GM12878 (cell line): ENCODE measurements around the gene SERPINE2. TPM values are rescaled to one million over a fixed set of nuclear protein-coding genes. Genes with fewer than 3 reads are reported as not detected.

Source experiments
- ATAC-seq: fragments of 200-7000 bp; cut with Tn5 transposase; 3 replicates; pipeline ENCODE4 v1.9.1; 2020; ENCODE audit warnings: mild to moderate bottlenecking, moderate library complexity
- BruUV-seq: library from RNA; stranded (reverse); fragments of 400-500 nt; replicated peaks from 2 replicates; lab custom pipeline; 2021; lab: Mats Ljungman, UMichigan
- CTCF ChIA-PET: fragments of 300-600 bp; sonication (Branson Sonifier 250); formaldehyde crosslinking; extraction: SDS; loops from one replicate; lab custom pipeline; 2021; ENCODE audit warnings: inconsistent platforms; lab: Yijun Ruan, JAX
- POLR2A ChIA-PET: fragments of 350-600 bp; formaldehyde crosslinking; extraction: SDS; loops from one replicate; lab custom pipeline; 2021; ENCODE audit warnings: inconsistent platforms; lab: Charles Lee
- RAD21 ChIA-PET: fragments of 300-600 bp; sonication (Branson Sonifier 250); formaldehyde crosslinking; loops from one replicate; lab custom pipeline; 2023; ENCODE audit warnings: antibody characterized with exemption; ENCODE audit not compliant: unreplicated experiment; lab: Charles Lee
- SMC1A ChIA-PET: fragments of 300-600 bp; sonication (Branson Sonifier 250); formaldehyde crosslinking; loops from one replicate; lab custom pipeline; 2023; ENCODE audit not compliant: unreplicated experiment, uncharacterized antibody; lab: Charles Lee
- DNase-seq: peaks from one replicate; pipeline ENCODE4 v3.0.0-alpha.2; 2011; ENCODE audit warnings: low read depth, low spot score
- FAIRE-seq: peaks from 3 replicates; lab custom pipeline; 2011; peaks lifted over from hg19 to GRCh38; lab: Jason Lieb, UNC
- H2AFZ ChIP-seq: 2 replicates; pipeline ENCODE4 v1.6.0; 2011; ENCODE audit warnings: low read depth, low read length, control low read depth; ENCODE audit not compliant: control insufficient read depth
- H3K27ac ChIP-seq: 2 replicates; pipeline ENCODE4 v1.5.1; 2011; ENCODE audit warnings: control low read depth; ENCODE audit not compliant: control insufficient read depth, insufficient read depth
- H3K27me3 ChIP-seq, 2 experiments: replicated peaks in 1 of 2; 2 replicates each; pipeline versions ENCODE4 v1.6.0 to v1.6.1; 2011; ENCODE audit warnings: low read length in 1 of 2; ENCODE audit not compliant: control insufficient read depth in 2 of 2, insufficient read depth in 2 of 2
- H3K36me3 ChIP-seq, 2 experiments: 2 replicates each; pipeline ENCODE4 v1.5.1; 2011; ENCODE audit warnings: low read length in 1 of 2; ENCODE audit not compliant: control insufficient read depth in 2 of 2, insufficient read depth in 2 of 2
- H3K4me1 ChIP-seq: 2 replicates; pipeline ENCODE4 v1.6.1; 2011; ENCODE audit warnings: mild to moderate bottlenecking, low read length, moderate library complexity, mixed read lengths; ENCODE audit not compliant: control insufficient read depth, insufficient read depth
- H3K4me2 ChIP-seq: 2 replicates; pipeline ENCODE4 v1.6.0; 2011; ENCODE audit warnings: control low read depth; ENCODE audit not compliant: control insufficient read depth, insufficient read depth
- H3K4me3 ChIP-seq: fragments of 200-600 bp; sonication (generic); 2 replicates; pipeline ENCODE4 v1.5.1; 2016
- H3K79me2 ChIP-seq: 2 replicates; pipeline ENCODE4 v1.6.0; 2011; ENCODE audit warnings: low read length; ENCODE audit not compliant: control insufficient read depth, insufficient read depth
- H3K9ac ChIP-seq: 2 replicates; pipeline ENCODE4 v1.8.0; 2011; ENCODE audit warnings: low read length, control low read depth, mixed read lengths; ENCODE audit not compliant: control insufficient read depth, insufficient read depth
- H3K9me3 ChIP-seq: replicated peaks from 3 replicates; pipeline ENCODE4 v1.5.1; 2011; ENCODE audit warnings: mild to moderate bottlenecking, low read length; ENCODE audit not compliant: control insufficient read depth, insufficient read depth
- H4K20me1 ChIP-seq: 2 replicates; pipeline ENCODE4 v1.6.0; 2011; ENCODE audit not compliant: control insufficient read depth, insufficient read depth
- BCL3 ChIP-seq: IDR thresholded peaks from 2 replicates; pipeline ENCODE4 v1.6.1; 2011; ENCODE audit warnings: borderline replicate concordance, low read depth, mild to moderate bottlenecking, moderate library complexity, low read length; ENCODE audit not compliant: insufficient read depth, poor library complexity, severe bottlenecking
- BRCA1 ChIP-seq: IDR thresholded peaks from 2 replicates; pipeline ENCODE4 v1.6.1; 2011; ENCODE audit warnings: low read depth, low read length, improper control_type of control experiment
- CREB1 ChIP-seq: IDR thresholded peaks from 2 replicates; pipeline ENCODE4 v1.6.1; 2012; ENCODE audit warnings: low read depth, mild to moderate bottlenecking, inconsistent platforms
- NFIC ChIP-seq: IDR thresholded peaks from 2 replicates; pipeline ENCODE4 v1.6.1; 2012; ENCODE audit warnings: low read depth, mild to moderate bottlenecking, inconsistent platforms, low read length, moderate library complexity
- NFYA ChIP-seq: IDR thresholded peaks from 2 replicates; pipeline ENCODE4 v1.6.1; 2011; ENCODE audit warnings: low read depth, mild to moderate bottlenecking, low read length, improper control_type of control experiment, borderline replicate concordance
- NKRF ChIP-seq: fragments of 450-650 bp; conservative IDR thresholded peaks from 2 replicates; pipeline ENCODE4 v1.6.1; 2017; ENCODE audit warnings: mild to moderate bottlenecking, moderate library complexity
- PAX5 ChIP-seq: IDR thresholded peaks from 2 replicates; pipeline ENCODE4 v1.6.1; 2011; ENCODE audit warnings: low read depth, low read length, borderline replicate concordance
- PAX8 ChIP-seq: fragments of 450-650 bp; IDR thresholded peaks from 2 replicates; pipeline ENCODE4 v1.6.1; 2017; ENCODE audit warnings: mild to moderate bottlenecking, moderate library complexity
- POU2F2 ChIP-seq: IDR thresholded peaks from 3 replicates; pipeline ENCODE4 v1.6.1; 2011; ENCODE audit warnings: low read depth, mild to moderate bottlenecking, low read length, borderline replicate concordance
- RELA ChIP-seq: fragments of 450-650 bp; IDR thresholded peaks from 2 replicates; pipeline ENCODE4 v1.8.0; 2014; ENCODE audit warnings: borderline replicate concordance; ENCODE audit not compliant: partially characterized antibody
- SMAD5 ChIP-seq: IDR thresholded peaks from 2 replicates; pipeline ENCODE4 v1.6.1; 2016; ENCODE audit warnings: antibody characterized with exemption, low read depth
- SREBF1 ChIP-seq: IDR thresholded peaks from 2 replicates; pipeline ENCODE4 v1.6.1; 2012; ENCODE audit warnings: mild to moderate bottlenecking, low read length
- STAT1 ChIP-seq: fragments of 450-650 bp; conservative IDR thresholded peaks from 2 replicates; pipeline ENCODE4 v1.6.1; 2014; ENCODE audit warnings: antibody characterized with exemption, mild to moderate bottlenecking
- TCF12 ChIP-seq: IDR thresholded peaks from 2 replicates; pipeline ENCODE4 v1.6.1; 2011; ENCODE audit warnings: low read depth, mild to moderate bottlenecking, low read length
- ZNF622 ChIP-seq: fragments of 450-650 bp; IDR thresholded peaks from 2 replicates; pipeline ENCODE4 v1.6.1; 2017; ENCODE audit warnings: mild to moderate bottlenecking, inconsistent platforms
- WGBS: methylation state at CpG from one replicate; pipeline ENCODE4 v1.1.6; 2016; ENCODE audit warnings: low lambda C conversion rate; ENCODE audit not compliant: insufficient replicate concordance, insufficient coverage; ENCODE audit errors: missing lambda C conversion rate; 5-methylcytosine and 5-hydroxymethylcytosine counted together
- in situ Hi-C: fragments of 300-500 bp; cut with MboI; formaldehyde crosslinking; loops from 9 replicates; pipeline ENCODE4 v1.14.3; 2018; ENCODE audit warnings: mixed read lengths
- intact Hi-C: fragments of 100-400 bp; cut with micrococcal nuclease; formaldehyde crosslinking; loops from one replicate; pipeline ENCODE4 v1.14.2; 2022; ENCODE audit not compliant: unreplicated experiment
- polyA plus RNA-seq, 11 experiments: library from polyadenylated mRNA; depleted of rRNA in 4 of 11; unstranded in 6 of 11; stranded (reverse) in 5 of 11; fragments of >200 nt; fragmentation: Nextera tagmentation in 4 of 11; fragmentation: Illumina TruSeq in 1 of 11; extraction: Ambion mirVana in 4 of 11; extraction: Trizol in 1 of 11; gene quantifications; 1 replicate in 1 of 11; 2 replicates in 10 of 11; pipeline versions ENCODE4 v1.2.1 to v1.2.3, GENCODE V29; 2011 to 2016; ENCODE audit warnings: inconsistent platforms in 2 of 11, missing spikeins in 2 of 11, low read depth in 1 of 11
- total RNA-seq, 4 experiments: library from RNA; depleted of rRNA in 3 of 4; stranded (reverse); fragments of >200 nt in 3 of 4; fragmentation: Illumina TruSeq in 1 of 4; extraction: Trizol in 1 of 4; gene quantifications; 2 replicates each; pipeline versions ENCODE4 v1.2.1 to v1.2.3, GENCODE V29; 2013 to 2021

SERPINE2 gene
- total and polyA plus RNA-seq, 10 of the 15 experiments (the other 5 are each of a cell fraction or from before 2014, with no cell fraction given), result 0.18 to 1.7 (median 0.39) TPM

DNA sequence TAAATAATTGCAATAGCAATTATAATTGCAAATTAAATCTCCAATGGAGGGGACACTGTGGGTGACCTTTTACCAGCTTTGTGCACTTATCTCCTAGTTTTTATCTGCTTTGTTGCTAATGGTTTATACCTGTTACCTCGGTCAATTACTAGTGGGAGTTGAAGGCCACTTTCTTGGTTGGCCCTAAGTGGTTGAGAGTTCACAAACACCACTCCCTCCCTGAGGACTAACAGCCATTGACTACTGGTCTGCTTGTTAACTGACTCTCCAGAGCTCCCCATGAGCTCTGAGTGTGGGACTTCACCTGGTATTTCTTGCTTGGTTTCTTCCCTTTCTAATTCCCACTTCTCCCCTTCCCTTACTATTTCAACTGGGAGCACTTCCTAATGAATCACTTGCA, 27.2 kb downstream of the SERPINE2 start:
- H3K4me2 ChIP-seq, result no peak overlapping the region
- SMC1A ChIA-PET, result no interaction called here
- in situ Hi-C loops (no loop called here), intact Hi-C loops (no loop called here)
- FAIRE-seq, result no peak
- TF ChIP-seq STAT1 (no peak), RELA (no peak), CREB1 (no peak), TCF12 (no peak), NFIC (no peak), POU2F2 (no peak), PAX5 (no peak)
- TF ChIP-seq, all 136 proteins: peak for 0
- DNase-seq, result no peak
- Histone ChIP-seq H3K9ac (no peak overlapping the region), H4K20me1 (no peaks in the 10 kb centered on the region), H3K27me3 (peaks cover 0 to 4% of the 10 kb centered on the region in 2 experiments; a peak in 2 of 4 replicates), H3K79me2 (no peaks in the 10 kb centered on the region), H2AFZ (no peak overlapping the region), H3K4me1 (no peaks in the 10 kb centered on the region), H3K9me3 (no peaks in the 10 kb centered on the region), H3K36me3 (no peaks in the 10 kb centered on the region), H3K4me3 (no peak overlapping the region), H3K27ac (no peak overlapping the region)
- 30% methylated on average over 1 of the region's 1 CpG for WGBS
- CTCF ChIA-PET, result no interaction called here
- RAD21 ChIA-PET, result no interaction called here
- POLR2A ChIA-PET, result no interaction called here
- BruUV-seq, result no TSS peak
- no peak for ATAC-seq

GRCh38 chr2:224009605-224010315, 29.3 kb downstream of the SERPINE2 start:
- RAD21 ChIA-PET, result no interaction called here
- no peak for DNase-seq
- no TSS peak for BruUV-seq
- SMC1A ChIA-PET, result no interaction called here
- no peak for ATAC-seq
- Histone ChIP-seq H3K9ac (no peak overlapping the region), H3K27ac (no peak overlapping the region), H3K36me3 (no peaks in the 10 kb centered on the region), H3K27me3 (peaks cover 0 to 4% of the 10 kb centered on the region in 2 experiments; a peak in 2 of 4 replicates), H3K4me1 (no peaks in the 10 kb centered on the region), H3K79me2 (no peaks in the 10 kb centered on the region), H2AFZ (no peak overlapping the region), H3K9me3 (no peaks in the 10 kb centered on the region), H3K4me2 (no peak overlapping the region), H3K4me3 (no peak overlapping the region), H4K20me1 (no peaks in the 10 kb centered on the region)
- POLR2A ChIA-PET, result no interaction called here
- in situ Hi-C loops (no loop called here), intact Hi-C loops (no loop called here)
- WGBS, result 55% methylated on average over 5 of the region's 5 CpGs
- CTCF ChIA-PET, result interaction anchor here (1.1 kb wide), 1 partner anchor 16 kb away, joined by 3 read pairs; no protein-coding TSS in a partner anchor
- no peak for FAIRE-seq
- no peak for TF ChIP-seq SREBF1
- TF ChIP-seq NFYA, result no peak
- TF ChIP-seq SMAD5, result no peak
- TF ChIP-seq ZNF622, result no peak
- TF ChIP-seq POU2F2, result no peak
- no peak for TF ChIP-seq BRCA1
- TF ChIP-seq BCL3, result no peak
- no peak for TF ChIP-seq PAX8
- no peak for TF ChIP-seq NKRF
